Naive thymus-derived CD8-positive, alpha-beta T cell (primary cell): Measurements from ENCODE around the gene RIC3. TPM values are rescaled to one million over a fixed set of nuclear protein-coding genes. Genes with fewer than 3 reads are reported as not detected.
"Not testable (repeated sequence)": the region's sequence is repeated elsewhere in the genome, so short reads cannot be mapped to it uniquely, and the experiment has no call there.

Source experiments
- ATAC-seq, 2 donors: fragments of 150-1000 bp; cut with Tn5 transposase in 1 of 2; sonication (Bioruptor Pico), chemical (Tn5 transposase) in 1 of 2; 1 replicate in 1 of 2; 2 replicates in 1 of 2; pipeline ENCODE4 v1.10.0; 2021; ENCODE audit warnings: mild to moderate bottlenecking in 2 of 2, moderate library complexity in 2 of 2
- POLR2A ChIA-PET: fragments of 350-600 bp; sonication (Branson Sonifier 250); formaldehyde crosslinking; loops from one replicate; lab custom pipeline; 2021; ENCODE audit warnings: antibody characterized with exemption; lab: Charles Lee
- DNase-seq, 10 donors: peaks; one replicate each; pipeline versions ENCODE4 v3.0.0 to v3.0.0-alpha.2; 2020 to 2022
- H3K27ac Mint-ChIP-seq, 10 donors: one replicate each; pipeline ENCODE4 v1.8.0; 2020 to 2022; ENCODE audit warnings: mild to moderate bottlenecking in 10 of 10, mixed read lengths in 10 of 10, moderate library complexity in 4 of 10, inconsistent platforms in 1 of 10
- H3K27me3 Mint-ChIP-seq, 5 donors: one replicate each; pipeline ENCODE4 v1.8.0; 2021 to 2022; ENCODE audit warnings: mixed read lengths in 5 of 5
- H3K36me3 Mint-ChIP-seq, 3 donors: one replicate each; pipeline ENCODE4 v1.8.0; 2020 to 2022; ENCODE audit warnings: mixed read lengths in 3 of 3, mild to moderate bottlenecking in 2 of 3, inconsistent platforms in 1 of 3
- H3K4me1 Mint-ChIP-seq, 4 donors: one replicate each; pipeline ENCODE4 v1.8.0; 2021 to 2022; ENCODE audit warnings: mixed read lengths in 4 of 4
- H3K4me3 Mint-ChIP-seq, 10 donors: one replicate each; pipeline ENCODE4 v1.8.0; 2020 to 2022; ENCODE audit warnings: mild to moderate bottlenecking in 10 of 10, mixed read lengths in 10 of 10, moderate library complexity in 6 of 10, inconsistent platforms in 1 of 10
- H3K9me3 Mint-ChIP-seq, 9 donors: one replicate each; pipeline ENCODE4 v1.8.0; 2020 to 2022; ENCODE audit warnings: mixed read lengths in 9 of 9, mild to moderate bottlenecking in 3 of 9, inconsistent platforms in 1 of 9, moderate library complexity in 1 of 9
- polyA plus RNA-seq, 3 donors: library from polyadenylated mRNA; unstranded; fragments of 300-500 nt; fragmentation: Illumina TruSeq; gene quantifications; one replicate each; pipeline ENCODE4 v1.2.3, GENCODE V29; 2021
- total RNA-seq, 8 experiments: library from RNA in 2 of 8; stranded (reverse) in 2 of 8; gene quantifications; one replicate each; pipeline ENCODE4 v1.2.3 and lab custom pipeline; 2021 to 2026

Gene RIC3
- total and polyA plus RNA-seq, 5 experiments from 2014 or later, result 2.2 to 58.1 (median 4.4) TPM

- peaks cover 13 to 42% (median 18%) of the 10 kb centered on the region in 5 donors for H3K27me3 Mint-ChIP-seq
- DNase-seq, result no peak
- POLR2A ChIA-PET, result no interaction called here
- H3K36me3 Mint-ChIP-seq, result no peaks in the 10 kb centered on the region
- no peak overlapping the region for H3K4me3 Mint-ChIP-seq
- H3K27ac Mint-ChIP-seq, result no peak overlapping the region
- H3K4me1 Mint-ChIP-seq, result no peaks in the 10 kb centered on the region
- no peaks in the 10 kb centered on the region for H3K9me3 Mint-ChIP-seq
- no peak for ATAC-seq
Measured at GRCh38 chr11:8177136-8177535, 8.3 kb upstream of the RIC3 start.

DNA sequence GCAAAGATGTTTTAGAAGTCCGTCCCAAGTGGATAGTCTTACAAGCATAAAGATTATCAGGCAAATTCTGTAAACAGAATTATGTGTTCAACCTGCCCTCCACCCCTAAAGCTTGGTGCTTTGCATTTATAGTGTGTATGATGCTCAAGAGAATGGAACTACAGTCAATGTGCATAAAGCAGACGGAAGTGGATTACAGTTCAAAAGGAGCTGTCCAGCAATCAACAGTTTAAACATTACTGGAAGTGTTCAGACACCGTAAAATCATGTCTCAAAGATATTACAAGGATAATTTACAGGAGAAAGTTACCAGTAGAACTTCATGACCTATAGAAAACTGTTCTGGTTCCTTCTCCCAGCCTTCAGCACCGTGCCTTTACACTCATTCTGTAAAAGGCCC is 1.0 kb downstream of the RIC3 start:
- H3K27ac Mint-ChIP-seq, result peak overlapping the region in 4 of 10 donors; percentile 74 to 92 (median 90)
- ATAC-seq (no peak), DNase-seq (no peak)
- peaks cover 16 to 49% (median 19%) of the 10 kb centered on the region in 5 donors for H3K27me3 Mint-ChIP-seq
- peaks cover 0 to 21% (median 3%) of the 10 kb centered on the region in 3 donors for H3K36me3 Mint-ChIP-seq
- peak overlapping the region; percentile 78 to 96 (median 92) for H3K4me3 Mint-ChIP-seq
- H3K9me3 Mint-ChIP-seq, result peaks cover 0 to 5% (median 0%) of the 10 kb centered on the region in 9 donors
- peaks cover 16 to 53% (median 44%) of the 10 kb centered on the region in 4 donors for H3K4me1 Mint-ChIP-seq
- POLR2A ChIA-PET, result no interaction called here

- no peak overlapping the region for H3K27ac Mint-ChIP-seq
- POLR2A ChIA-PET, result no interaction called here
- H3K9me3 Mint-ChIP-seq, result peaks cover 0 to 5% (median 0%) of the 10 kb centered on the region in 9 donors
- ATAC-seq (no peak), DNase-seq (no peak)
- H3K36me3 Mint-ChIP-seq, result peaks cover 0 to 17% (median 6%) of the 10 kb centered on the region in 3 donors
- H3K27me3 Mint-ChIP-seq, result peaks cover 8 to 37% (median 9%) of the 10 kb centered on the region in 5 donors
- H3K4me1 Mint-ChIP-seq, result peaks cover 18 to 63% (median 50%) of the 10 kb centered on the region in 4 donors
- no peak overlapping the region for H3K4me3 Mint-ChIP-seq
Measured at GRCh38 chr11:8164746-8165145, 4.1 kb downstream of the RIC3 start.

DNA sequence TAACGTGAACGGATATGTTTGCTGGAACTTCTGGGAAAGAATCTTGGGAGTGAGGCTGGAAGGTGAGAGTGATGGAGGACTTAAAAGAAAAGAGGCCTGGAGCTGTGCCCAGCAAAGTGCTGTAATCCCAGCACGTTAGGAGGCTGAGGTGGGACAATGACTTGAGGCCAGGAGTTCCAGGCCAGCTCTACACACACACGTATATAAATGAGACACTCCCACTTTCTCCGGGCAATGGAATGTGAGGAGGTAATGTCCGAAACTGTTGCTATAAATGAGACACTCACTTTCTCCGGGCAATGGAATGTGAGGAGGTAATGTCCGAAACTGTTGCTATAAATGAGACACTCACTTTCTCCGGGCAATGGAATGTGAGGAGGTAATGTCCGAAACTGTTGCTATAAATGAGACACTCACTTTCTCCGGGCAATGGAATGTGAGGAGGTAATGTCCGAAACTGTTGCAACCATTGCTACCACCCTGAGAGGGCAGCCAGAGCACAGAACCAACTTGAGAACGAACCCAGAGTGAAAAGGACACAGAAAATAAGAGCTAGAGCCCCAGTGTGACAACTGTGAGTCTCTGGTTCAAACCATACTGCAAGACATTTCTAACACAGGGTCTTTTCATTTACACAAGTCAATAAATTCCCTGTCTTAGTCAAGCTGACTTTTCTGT is 7.1 kb downstream of the RIC3 start:
- POLR2A ChIA-PET, H3K27ac Mint-ChIP-seq, DNase-seq, H3K4me3 Mint-ChIP-seq, H3K9me3 Mint-ChIP-seq, ATAC-seq: not testable (repeated sequence)
- peaks cover 8 to 12% (median 10%) of the 10 kb centered on the region in 3 donors for H3K36me3 Mint-ChIP-seq
- H3K4me1 Mint-ChIP-seq, result peaks cover 16 to 61% (median 40%) of the 10 kb centered on the region in 4 donors
- H3K27me3 Mint-ChIP-seq, result peaks cover 0 to 16% (median 0%) of the 10 kb centered on the region in 5 donors

DNA sequence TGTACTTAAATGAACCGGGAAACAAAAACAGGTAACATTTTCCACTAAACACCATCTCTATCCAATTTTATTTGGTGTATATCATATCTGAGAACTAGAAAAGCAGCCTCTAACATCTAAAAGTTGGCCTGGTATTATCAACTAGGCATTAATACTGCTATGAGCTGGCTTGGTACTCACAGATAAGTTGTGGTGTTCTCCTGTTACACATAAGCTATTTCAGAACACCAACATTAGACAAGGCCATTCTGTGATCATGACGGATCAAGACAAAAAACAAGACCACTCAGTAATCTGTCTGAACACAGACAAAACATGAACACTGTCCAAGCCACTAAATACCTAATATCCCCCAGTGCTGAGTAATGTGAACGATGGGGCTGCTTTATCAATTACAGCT is 11.9 kb downstream of the RIC3 start:
- POLR2A ChIA-PET, result no interaction called here
- H3K4me3 Mint-ChIP-seq, result no peak overlapping the region
- DNase-seq (no peak), ATAC-seq (no peak)
- peaks cover 7 to 43% (median 31%) of the 10 kb centered on the region in 4 donors for H3K4me1 Mint-ChIP-seq
- H3K27ac Mint-ChIP-seq, result no peak overlapping the region
- H3K27me3 Mint-ChIP-seq, result no peaks in the 10 kb centered on the region
- no peaks in the 10 kb centered on the region for H3K9me3 Mint-ChIP-seq
- peaks cover 0 to 20% (median 5%) of the 10 kb centered on the region in 3 donors for H3K36me3 Mint-ChIP-seq

- no peak for ATAC-seq
- no peak for DNase-seq
- Mint-ChIP-seq H3K4me3 (no peak overlapping the region), H3K4me1 (peaks cover 0 to 15% (median 9%) of the 10 kb centered on the region in 4 donors), H3K9me3 (peaks cover 0 to 6% (median 0%) of the 10 kb centered on the region in 9 donors), H3K36me3 (peaks cover 6 to 37% (median 16%) of the 10 kb centered on the region in 3 donors), H3K27ac (no peak overlapping the region), H3K27me3 (no peaks in the 10 kb centered on the region)
- POLR2A ChIA-PET, result no interaction called here
Measured at GRCh38 chr11:8149726-8150125, 19.1 kb downstream of the RIC3 start.

GRCh38 chr11:8138526-8138925 is 30.3 kb downstream of the RIC3 start:
- POLR2A ChIA-PET, result no interaction called here
- Mint-ChIP-seq H3K36me3 (peaks cover 0 to 57% (median 51%) of the 10 kb centered on the region in 3 donors), H3K27me3 (no peaks in the 10 kb centered on the region), H3K9me3 (peaks cover 0 to 16% (median 3%) of the 10 kb centered on the region in 9 donors), H3K4me3 (no peak overlapping the region), H3K4me1 (no peaks in the 10 kb centered on the region), H3K27ac (no peak overlapping the region)
- DNase-seq (no peak), ATAC-seq (no peak)

DNA sequence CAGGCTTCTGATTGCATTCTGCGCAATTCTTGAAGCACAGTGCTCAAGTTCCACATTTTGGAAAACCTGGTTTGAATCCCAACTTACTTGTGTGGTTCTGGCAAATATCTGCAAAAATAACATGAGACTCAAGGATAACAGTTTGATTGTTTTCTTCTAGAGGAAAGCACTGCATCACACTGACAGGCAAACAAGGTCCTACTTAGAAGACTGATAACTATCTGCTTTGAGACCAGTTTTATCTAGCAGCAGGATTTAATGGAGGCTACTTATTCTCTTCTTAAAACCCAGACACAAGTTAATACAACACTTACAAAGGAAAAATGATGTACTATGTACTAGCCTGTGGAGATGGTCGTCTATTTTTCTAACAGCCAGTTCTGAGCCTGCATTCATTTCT is 41.4 kb downstream of the RIC3 start:
- no peak for DNase-seq
- POLR2A ChIA-PET, result no interaction called here
- H3K27me3 Mint-ChIP-seq, result peaks cover 0 to 1% (median 0%) of the 10 kb centered on the region in 5 donors
- no peak overlapping the region for H3K4me3 Mint-ChIP-seq
- H3K9me3 Mint-ChIP-seq, result no peaks in the 10 kb centered on the region
- ATAC-seq, result no peak
- peaks cover 0 to 4% (median under 1%) of the 10 kb centered on the region in 4 donors for H3K4me1 Mint-ChIP-seq
- no peak overlapping the region for H3K27ac Mint-ChIP-seq
- H3K36me3 Mint-ChIP-seq, result peaks cover 0 to 30% (median 18%) of the 10 kb centered on the region in 3 donors

DNA sequence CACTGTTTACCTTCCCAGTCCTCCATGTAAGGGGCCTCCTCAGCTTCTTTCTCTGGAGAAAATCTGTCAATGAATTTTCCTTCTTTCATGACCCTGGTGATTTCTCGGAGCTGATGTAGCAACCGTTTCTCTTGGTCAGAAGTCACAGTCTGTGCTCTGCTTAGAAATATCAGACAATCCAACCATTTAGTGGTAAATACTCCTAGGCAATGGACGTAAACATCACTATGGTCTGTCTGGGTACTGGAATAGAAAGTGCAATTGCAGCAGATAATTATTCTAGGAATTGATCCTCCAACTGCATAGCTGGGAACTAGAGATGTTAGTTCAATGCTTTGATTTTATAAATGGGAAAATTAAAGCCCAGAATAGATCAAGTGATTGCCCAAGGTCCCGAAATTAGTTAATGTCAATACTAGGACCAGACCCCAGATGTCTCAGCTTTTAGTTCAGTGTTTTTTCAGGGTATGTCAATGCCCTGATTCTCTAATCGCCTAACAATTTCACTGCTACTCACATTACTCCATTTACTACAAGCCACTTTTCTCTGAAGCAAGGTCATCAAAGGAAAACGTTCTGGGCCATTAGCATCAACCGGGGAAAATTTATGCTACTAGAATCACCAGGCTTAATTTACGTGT is 42.1 kb downstream of the RIC3 start:
- Mint-ChIP-seq H3K4me3 (no peak overlapping the region), H3K36me3 (peaks cover 0 to 35% (median 23%) of the 10 kb centered on the region in 3 donors), H3K4me1 (peaks cover 0 to 4% (median under 1%) of the 10 kb centered on the region in 4 donors), H3K27ac (no peak overlapping the region), H3K27me3 (peaks cover 0 to 1% (median 0%) of the 10 kb centered on the region in 5 donors), H3K9me3 (no peaks in the 10 kb centered on the region)
- DNase-seq (no peak), ATAC-seq (no peak)
- POLR2A ChIA-PET, result no interaction called here

GRCh38 chr11:8122173-8122764 is 46.6 kb downstream of the RIC3 start:
- peaks cover 2 to 53% (median 44%) of the 10 kb centered on the region in 3 donors for H3K36me3 Mint-ChIP-seq
- POLR2A ChIA-PET, result no interaction called here

GRCh38 chr11:8111636-8112035 is 57.2 kb downstream of the RIC3 start:
- H3K4me1 Mint-ChIP-seq, result no peaks in the 10 kb centered on the region
- no peak overlapping the region for H3K4me3 Mint-ChIP-seq
- peaks cover 5 to 23% (median 14%) of the 10 kb centered on the region in 9 donors for H3K9me3 Mint-ChIP-seq
- DNase-seq (no peak), ATAC-seq (no peak)
- POLR2A ChIA-PET, result no interaction called here
- peaks cover 0 to 2% (median 0%) of the 10 kb centered on the region in 5 donors for H3K27me3 Mint-ChIP-seq
- H3K36me3 Mint-ChIP-seq, result peaks cover 16 to 65% (median 30%) of the 10 kb centered on the region in 3 donors
- no peak overlapping the region for H3K27ac Mint-ChIP-seq

More at GRCh38 chr11:8122173-8122764, 46.6 kb downstream of the RIC3 start:
- ATAC-seq (no peak), DNase-seq (no peak)
- no peak overlapping the region for H3K4me3 Mint-ChIP-seq
- H3K9me3 Mint-ChIP-seq, result peaks cover 0 to 14% (median 4%) of the 10 kb centered on the region in 9 donors
- H3K27ac Mint-ChIP-seq, result no peak overlapping the region
- no peaks in the 10 kb centered on the region for H3K27me3 Mint-ChIP-seq
- peaks cover 0 to 4% (median under 1%) of the 10 kb centered on the region in 4 donors for H3K4me1 Mint-ChIP-seq

- H3K27ac Mint-ChIP-seq, result no peak overlapping the region
- peaks cover 0 to 2% (median 0%) of the 10 kb centered on the region in 5 donors for H3K27me3 Mint-ChIP-seq
- H3K9me3 Mint-ChIP-seq, result peaks cover 5 to 16% (median 11%) of the 10 kb centered on the region in 9 donors
- ATAC-seq, result no peak
- DNase-seq, result no peak
- peaks cover 16 to 65% (median 19%) of the 10 kb centered on the region in 3 donors for H3K36me3 Mint-ChIP-seq
- no peak overlapping the region for H3K4me3 Mint-ChIP-seq
- POLR2A ChIA-PET, result no interaction called here
- H3K4me1 Mint-ChIP-seq, result no peaks in the 10 kb centered on the region
Measured at GRCh38 chr11:8110396-8110795, 58.4 kb downstream of the RIC3 start.
